ENCODE results near the gene CA5A.

GRCh38 chr16:87978127-87978526, 41.8 kb upstream of the CA5A start:
- TF ChIP-seq POLR2AphosphoS5 (IDR thresholded peaks at IDR 0.05) (no peak), POLR2A (IDR thresholded peaks at IDR 0.05) (no peak)

Measured in suprapubic skin (tissue), 4 donors.